GM21515 (cell line): Measurements from ENCODE around the gene EXO5.
"Not testable (repeated sequence)": the region's sequence is repeated elsewhere in the genome, so short reads cannot be mapped to it uniquely, and the experiment has no call there.

Source experiments
- ATAC-seq: cut with Tn5 transposase; IDR thresholded peaks from one replicate; pipeline ENCODE4 v1.9.1; 2021; ENCODE audit not compliant: unreplicated experiment

EXO5 gene

GRCh38 chr1:40546957-40547356, 38.4 kb downstream of the EXO5 start:
- ATAC-seq, result no peak

DNA sequence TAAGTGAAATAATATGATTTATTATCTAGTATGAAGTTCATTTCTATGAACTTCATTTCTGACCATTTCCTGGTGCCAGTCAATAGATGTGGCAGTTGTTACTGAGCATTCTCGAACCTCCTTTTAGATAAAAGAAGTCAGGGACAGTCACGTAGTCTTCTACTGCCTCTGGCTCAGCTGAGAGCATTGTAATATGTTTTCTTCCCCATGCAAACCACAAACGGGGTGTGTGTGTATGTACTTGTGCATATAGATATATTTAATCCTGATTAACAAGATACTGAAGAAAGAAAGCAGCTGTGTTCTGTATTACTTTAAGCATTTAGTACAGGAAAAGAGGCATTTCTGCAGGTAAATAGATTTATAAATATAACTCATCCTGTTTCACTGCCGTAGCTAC, 44.5 kb downstream of the EXO5 start:
- no peak for ATAC-seq

DNA sequence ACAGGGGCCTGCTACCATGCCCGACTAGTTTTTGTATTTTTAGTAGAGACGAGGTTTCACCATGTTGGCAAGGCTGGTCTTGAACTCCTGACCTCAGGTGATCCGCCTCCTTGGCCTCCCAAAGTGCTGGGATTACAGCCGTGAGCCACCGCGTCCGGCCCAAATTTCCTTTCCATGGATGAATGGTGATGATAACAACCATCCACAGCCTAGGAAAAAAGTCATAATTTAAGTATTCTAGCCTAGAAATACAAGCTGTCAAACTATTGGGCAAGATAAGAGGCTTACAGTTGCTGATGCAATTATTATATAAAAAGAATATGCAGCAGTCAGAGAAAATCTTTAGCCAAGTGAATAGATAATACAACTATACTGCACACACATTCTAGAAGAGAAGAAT, 46.2 kb downstream of the EXO5 start:
- ATAC-seq, result not testable (repeated sequence)

DNA sequence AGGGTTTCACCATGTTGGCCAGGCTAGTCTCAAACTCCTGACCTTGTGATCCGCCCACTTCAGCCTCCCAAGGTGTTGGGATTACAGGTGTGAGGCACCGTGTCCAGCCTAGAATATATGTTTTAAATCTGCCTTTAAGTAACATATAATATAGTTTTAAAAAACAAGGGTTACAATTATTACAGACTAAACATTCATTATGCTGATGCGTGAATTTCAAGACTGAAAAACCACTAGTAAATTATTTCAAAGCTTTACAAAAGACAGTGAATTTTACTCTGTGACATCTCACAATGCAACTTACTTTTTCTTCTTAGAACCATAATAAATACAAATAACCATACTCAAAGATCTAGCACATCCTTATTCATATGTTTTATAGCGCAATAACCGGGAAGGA, 47.6 kb downstream of the EXO5 start:
- ATAC-seq, result no peak

DNA sequence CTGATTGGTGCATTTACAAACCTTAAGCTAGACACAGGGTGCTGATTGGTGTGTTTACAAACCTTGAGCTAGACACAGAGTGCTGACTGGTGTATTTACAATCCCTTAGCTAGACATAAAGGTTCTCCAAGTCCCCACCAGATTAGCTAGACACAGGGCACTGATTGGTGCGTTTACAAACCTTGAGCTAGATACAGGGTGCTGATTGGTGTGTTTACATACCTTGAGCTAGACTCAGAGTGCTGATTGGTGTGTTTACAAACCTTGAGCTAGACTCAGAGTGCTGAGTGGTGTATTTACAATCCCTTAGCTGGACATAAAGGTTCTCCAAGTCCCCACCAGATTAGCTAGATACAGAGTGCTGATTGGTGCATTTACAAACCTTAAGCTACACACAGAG, 49.7 kb downstream of the EXO5 start:
- not testable (repeated sequence) for ATAC-seq

DNA sequence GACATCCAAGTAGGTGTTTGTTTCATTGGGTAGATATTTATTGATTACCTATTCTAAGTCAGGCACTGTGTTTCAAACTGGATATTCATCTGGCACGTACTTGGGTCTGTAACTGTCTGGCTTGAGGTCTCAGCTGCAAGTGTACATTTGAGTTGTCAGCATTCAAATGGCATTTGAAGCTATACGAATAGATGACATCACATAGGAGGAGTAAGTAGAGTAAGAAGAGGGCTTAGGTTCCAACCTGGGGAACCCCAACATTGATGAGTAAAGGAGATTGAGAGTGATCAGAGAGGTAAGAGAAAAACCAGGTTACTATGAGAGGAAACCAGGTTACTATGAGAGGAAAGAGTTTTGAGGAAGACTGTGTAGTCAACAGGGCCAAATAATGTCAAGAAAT, 53.6 kb downstream of the EXO5 start:
- no peak for ATAC-seq

GRCh38 chr1:40563266-40563665, 54.7 kb downstream of the EXO5 start:
- no peak for ATAC-seq

DNA sequence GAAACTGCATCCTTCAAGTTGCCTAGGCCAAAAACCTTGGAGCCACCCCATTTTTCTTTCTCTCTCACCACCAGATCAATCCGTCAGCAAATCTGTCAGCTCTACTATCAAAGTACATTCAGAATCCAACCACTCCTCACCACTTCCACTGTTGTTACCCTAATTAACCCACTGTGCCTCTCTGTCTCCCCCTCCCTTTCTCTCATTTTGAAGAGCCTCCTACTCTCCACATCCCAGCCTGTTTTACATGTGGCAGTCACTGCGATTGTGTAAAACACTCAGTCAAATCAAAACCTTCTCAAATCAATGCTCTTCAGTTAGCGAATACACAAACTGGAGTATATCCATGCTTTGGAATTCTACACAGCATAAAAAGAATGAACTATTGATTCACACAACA, 55.9 kb downstream of the EXO5 start:
- no peak for ATAC-seq

DNA sequence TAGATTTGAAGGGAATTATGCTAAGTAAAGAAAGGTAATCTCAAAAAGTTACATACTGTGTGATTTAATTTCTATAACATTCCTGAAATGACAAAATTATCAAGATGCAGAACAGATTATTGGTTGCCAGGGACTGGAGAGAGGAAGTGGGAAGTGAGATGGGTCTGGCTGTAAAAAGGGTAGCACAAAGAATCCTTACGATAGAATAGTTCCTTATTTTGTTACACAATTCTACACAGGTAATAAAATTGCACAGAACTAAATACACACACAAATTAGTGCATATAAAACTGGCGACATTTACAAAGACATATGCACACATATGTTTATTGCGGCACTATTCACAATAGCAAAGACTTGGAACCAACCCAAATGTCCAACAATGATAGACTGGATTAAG, 56.3 kb downstream of the EXO5 start:
- ATAC-seq, result no peak
